Panc1 (cell line): ENCODE measurements around the gene CBX3. TPM values are rescaled to one million over a fixed set of nuclear protein-coding genes. Genes with fewer than 3 reads are reported as not detected.

Experiments used
- ATAC-seq: fragments of 200-7000 bp; cut with Tn5 transposase; 2 replicates; pipeline ENCODE4 v1.9.1; 2020; ENCODE audit warnings: mild to moderate bottlenecking, moderate library complexity
- BruUV-seq: library from RNA; stranded (reverse); fragments of 400-500 nt; replicated peaks from 2 replicates; lab custom pipeline; 2021; lab: Mats Ljungman, UMichigan
- CTCF ChIA-PET: fragments of 300-600 bp; sonication (Branson Sonifier 250); formaldehyde crosslinking; loops from one replicate; lab custom pipeline; 2022; ENCODE audit warnings: antibody characterized with exemption; lab: Charles Lee
- POLR2A ChIA-PET: fragments of 300-600 bp; sonication (Branson Sonifier 250); formaldehyde crosslinking; loops from one replicate; lab custom pipeline; 2022; ENCODE audit warnings: antibody characterized with exemption; lab: Charles Lee
- DNase-seq: peaks from one replicate; pipeline ENCODE4 v3.0.0-alpha.2; 2010; ENCODE audit warnings: low read depth, low spot score
- H3K27ac ChIP-seq: 2 replicates; pipeline ENCODE4 v1.5.1; 2011; ENCODE audit warnings: mild to moderate bottlenecking, low read length, inconsistent platforms
- H3K27me3 ChIP-seq: fragments of 200-500 bp; sonication (Bioruptor generic); 2 replicates; pipeline ENCODE4 v1.6.0; 2014; ENCODE audit warnings: low read length, inconsistent platforms; ENCODE audit not compliant: control insufficient read depth, insufficient read depth
- H3K36me3 ChIP-seq: fragments of 200-500 bp; sonication (Bioruptor generic); 2 replicates; pipeline ENCODE4 v1.5.1; 2014; ENCODE audit warnings: inconsistent platforms, mild to moderate bottlenecking, low read length, moderate library complexity; ENCODE audit not compliant: control insufficient read depth, insufficient read depth
- H3K4me1 ChIP-seq: 2 replicates; pipeline ENCODE4 v1.5.1; 2011; ENCODE audit warnings: inconsistent platforms, mild to moderate bottlenecking, low read length, moderate library complexity; ENCODE audit not compliant: control insufficient read depth, insufficient read depth
- H3K4me3 ChIP-seq, 2 experiments: 2 replicates each; pipeline ENCODE4 v1.5.1; 2011 to 2012; ENCODE audit warnings: low read depth in 2 of 2, low read length in 2 of 2, mild to moderate bottlenecking in 2 of 2, inconsistent platforms in 1 of 2, moderate library complexity in 1 of 2
- H3K9me3 ChIP-seq: fragments of 200-500 bp; sonication (Bioruptor generic); 2 replicates; pipeline ENCODE4 v1.5.1; 2014; ENCODE audit warnings: low read depth, mild to moderate bottlenecking, inconsistent platforms, low read length, moderate library complexity; ENCODE audit not compliant: control insufficient read depth, insufficient read depth
- CTCF ChIP-seq: fragments of 450-650 bp; IDR thresholded peaks from 2 replicates; pipeline ENCODE4 v1.5.1; 2017; ENCODE audit warnings: mild to moderate bottlenecking
- POLR2AphosphoS5 ChIP-seq: IDR thresholded peaks from 2 replicates; pipeline ENCODE4 v1.6.1; 2012; ENCODE audit warnings: mild to moderate bottlenecking, low read depth, low read length, moderate library complexity
- REST ChIP-seq, 2 experiments: IDR thresholded peaks; 2 replicates each; pipeline ENCODE4 v1.6.1; 2011 to 2012; ENCODE audit warnings: low read depth in 2 of 2, control low read depth in 1 of 2, low read length in 1 of 2, mild to moderate bottlenecking in 1 of 2, moderate library complexity in 1 of 2; ENCODE audit not compliant: insufficient read depth in 1 of 2
- SIN3A ChIP-seq: IDR thresholded peaks from 2 replicates; pipeline ENCODE4 v1.6.1; 2012; ENCODE audit warnings: low read depth, mild to moderate bottlenecking, low read length, moderate library complexity, borderline replicate concordance; ENCODE audit not compliant: insufficient read depth
- TCF7L2 ChIP-seq: IDR thresholded peaks from 2 replicates; pipeline ENCODE4 v1.6.1; 2011; ENCODE audit warnings: mild to moderate bottlenecking, low read depth, low read length, inconsistent platforms
- in situ Hi-C: cut with HindIII; loops from 2 replicates; pipeline ENCODE4 v1.10.0; 2016; ENCODE audit warnings: low sequenced_read_pairs, low pct_unique_long_range_greater_than_20kb
- intact Hi-C: fragments of 100-400 bp; cut with micrococcal nuclease; formaldehyde crosslinking; loops from one replicate; pipeline ENCODE4 v1.10.0; 2022; ENCODE audit not compliant: unreplicated experiment
- total RNA-seq: library from RNA; stranded (reverse); gene quantifications from one replicate; pipeline ENCODE4 v1.2.1, GENCODE V29; 2021; ENCODE audit not compliant: unreplicated experiment

Gene CBX3
- total RNA-seq, 1 experiment from 2014 or later = 308 TPM

GRCh38 chr7:26157520-26158105 lies 43.9 kb upstream of the CBX3 start:
- Histone ChIP-seq H3K4me1 (peaks cover 59% of the 10 kb centered on the region), H3K4me3 (peak overlapping the region in 1 of 2 experiments; percentile 88; a peak in 2 of 4 replicates), H3K9me3 (no peaks in the 10 kb centered on the region), H3K36me3 (no peaks in the 10 kb centered on the region), H3K27ac (peak overlapping the region; percentile 95), H3K27me3 (no peaks in the 10 kb centered on the region)
- ChIA-PET CTCF (no interaction called here), POLR2A (interaction anchor here (0.5 kb wide), 1 partner anchor 23 kb away, joined by 5 read pairs; no protein-coding TSS in a partner anchor)
- DNase-seq (no peak), ATAC-seq (no peak)
- BruUV-seq = no TSS peak
- in situ Hi-C loops = no loop called here
- intact Hi-C loops = loop anchor here (10.0 kb wide), 1 partner anchor 263 kb away; no protein-coding TSS in a partner anchor
- TF ChIP-seq CTCF (no peak), SIN3A (no peak), TCF7L2 (no peak), REST (IDR thresholded peaks at IDR 0.05; ENCODE audit: insufficient read depth in 1 of 2, low read depth in 2 of 2, low read length in 1 of 2) (no peak), POLR2AphosphoS5 (0 out of 2 replicates have a peak, but pooled peaks have one; percentile 17)

GRCh38 chr7:26159243-26159642 lies 42.3 kb upstream of the CBX3 start:
- DNase-seq = no peak
- H3K4me1 ChIP-seq = peaks cover 59% of the 10 kb centered on the region
- H3K4me3 ChIP-seq = no peak overlapping the region
- TF ChIP-seq REST (IDR thresholded peaks at IDR 0.05; ENCODE audit: insufficient read depth in 1 of 2, low read depth in 2 of 2, low read length in 1 of 2) (no peak), TCF7L2 (peak; percentile 79)
- CTCF ChIA-PET = no interaction called here
- no peaks in the 10 kb centered on the region for H3K27me3 ChIP-seq
- H3K36me3 ChIP-seq = no peaks in the 10 kb centered on the region
- peak overlapping the region; percentile 95 for H3K27ac ChIP-seq
- no peak for ATAC-seq
- intact Hi-C loops = loop anchor here (10.0 kb wide), 1 partner anchor 264 kb away; no protein-coding TSS in a partner anchor
- in situ Hi-C loops = no loop called here
- POLR2A ChIA-PET = interaction anchor here (1.0 kb wide), 1 partner anchor 29 kb away, joined by 3 read pairs; no protein-coding TSS in a partner anchor
- H3K9me3 ChIP-seq = no peaks in the 10 kb centered on the region
- no TSS peak for BruUV-seq
